Activated CD4-positive, alpha-beta memory T cell treated with anti-CD3 and anti-CD28 coated beads, Interleukin-2, amount 10 ng/mL, durations not matched to agents 7 days and 5 days (primary cell): Measurements from ENCODE around the gene HORMAD1. TPM values are rescaled to one million over a fixed set of nuclear protein-coding genes. Genes with fewer than 3 reads are reported as not detected.
"Not testable (repeated sequence)": the region's sequence is repeated elsewhere in the genome, so short reads cannot be mapped to it uniquely, and the experiment has no call there.

Experiments used
- CTCF ChIA-PET: fragments of 350-600 bp; sonication (Branson Sonifier 250); formaldehyde crosslinking; loops from one replicate; lab custom pipeline; 2021; ENCODE audit warnings: antibody characterized with exemption, inconsistent platforms; lab: Charles Lee
- POLR2A ChIA-PET: fragments of 350-600 bp; sonication (Branson Sonifier 250); formaldehyde crosslinking; loops from one replicate; lab custom pipeline; 2021; ENCODE audit warnings: antibody characterized with exemption; lab: Charles Lee
- DNase-seq: peaks from one replicate; pipeline ENCODE4 v3.0.0-alpha.2; 2020
- H3K27ac Mint-ChIP-seq: one replicate; pipeline ENCODE4 v1.8.0; 2021; ENCODE audit warnings: mild to moderate bottlenecking, mixed read lengths
- H3K27me3 Mint-ChIP-seq: one replicate; pipeline ENCODE4 v1.8.0; 2021; ENCODE audit warnings: mixed read lengths
- H3K36me3 Mint-ChIP-seq: one replicate; pipeline ENCODE4 v1.8.0; 2021; ENCODE audit warnings: low read depth, mixed read lengths
- H3K4me1 Mint-ChIP-seq: one replicate; pipeline ENCODE4 v1.8.0; 2021; ENCODE audit warnings: mixed read lengths
- H3K4me3 Mint-ChIP-seq: one replicate; pipeline ENCODE4 v1.8.0; 2021; ENCODE audit warnings: mild to moderate bottlenecking, mixed read lengths
- H3K9me3 Mint-ChIP-seq: one replicate; pipeline ENCODE4 v1.8.0; 2021; ENCODE audit warnings: mixed read lengths
- total RNA-seq, 2 experiments: library from RNA; stranded (reverse); gene quantifications; one replicate each; pipeline ENCODE4 v1.2.3, GENCODE V29; 2021

Gene HORMAD1
- total RNA-seq: under 1 TPM in 1 of 2 experiments, not detected in 1; 0.30 TPM

- no peak for DNase-seq
- no peaks in the 10 kb centered on the region for H3K36me3 Mint-ChIP-seq
- H3K27ac Mint-ChIP-seq: no peak within 1 kb of the TSS
- POLR2A ChIA-PET: no interaction called here
- no peak within 1 kb of the TSS for H3K4me3 Mint-ChIP-seq
- CTCF ChIA-PET: interaction anchor here (1.1 kb wide), 1 partner anchor 161 kb away, joined by 3 read pairs; no protein-coding TSS in a partner anchor
- H3K9me3 Mint-ChIP-seq: no peaks in the 10 kb centered on the region
- H3K27me3 Mint-ChIP-seq: peaks cover 2% of the 10 kb centered on the region
- H3K4me1 Mint-ChIP-seq: no peaks in the 10 kb centered on the region
Measured at GRCh38 chr1:150720703-150721102, at the start of gene HORMAD1. Gene HORMAD1, minus strand, starts transcription at chr1:150720895. Its CDS starts 1,390 bp downstream, at chr1:150719505.

GRCh38 chr1:150767704-150768103, 47.0 kb upstream of the HORMAD1 start:
- H3K4me3 Mint-ChIP-seq, DNase-seq, H3K9me3 Mint-ChIP-seq, H3K27me3 Mint-ChIP-seq, H3K27ac Mint-ChIP-seq, CTCF ChIA-PET: not testable (repeated sequence)
- Mint-ChIP-seq H3K4me1 (peaks cover 43% of the 10 kb centered on the region), H3K36me3 (peaks cover 12% of the 10 kb centered on the region)
- POLR2A ChIA-PET: interaction anchor here (1.0 to 2.8 kb wide), 2 partner anchors 139 to 188 kb away, joined by 3 to 10 read pairs; partner anchors contain the start of genes ENSA and MCL1

GRCh38 chr1:150765977-150766301, 45.2 kb upstream of the HORMAD1 start:
- POLR2A ChIA-PET: interaction anchor here (0.8 to 2.8 kb wide), 12 partner anchors 8 to 402 kb away, joined by 3 to 10 read pairs (median 4); partner anchors contain the start of genes ENSA, MCL1, RPRD2 and SETDB1
- CTCF ChIA-PET: interaction anchor here (0.7 kb wide), 1 partner anchor 230 kb away, joined by 3 read pairs; no protein-coding TSS in a partner anchor
- H3K9me3 Mint-ChIP-seq, H3K27me3 Mint-ChIP-seq, DNase-seq: not testable (repeated sequence)
- H3K27ac Mint-ChIP-seq: peak overlapping the region; percentile 81
- H3K4me1 Mint-ChIP-seq: peaks cover 39% of the 10 kb centered on the region
- H3K4me3 Mint-ChIP-seq: peak overlapping the region; percentile 83
- peaks cover 27% of the 10 kb centered on the region for H3K36me3 Mint-ChIP-seq

GRCh38 chr1:150765296-150765976, 44.7 kb upstream of the HORMAD1 start, which contains the start of gene CTSS:
Gene CTSS, minus strand, starts transcription at chr1:150765778. Its CDS starts 1,015 bp downstream, at chr1:150764763.
- CTCF ChIA-PET: interaction anchor here (0.7 to 1.2 kb wide), 2 partner anchors 136 to 231 kb away, joined by 3 read pairs; partner anchors contain the start of gene ENSA
- DNase-seq: no peak
- peaks cover 1% of the 10 kb centered on the region for H3K9me3 Mint-ChIP-seq

GRCh38 chr1:150764617-150765101, 44.0 kb upstream of the HORMAD1 start:
- POLR2A ChIA-PET: interaction anchor here (0.7 to 2.8 kb wide), 10 partner anchors 9 to 202 kb away, joined by 3 to 10 read pairs (median 4); partner anchors contain the start of genes CTXND2, ENSA and GOLPH3L

More at GRCh38 chr1:150765296-150765976, 44.7 kb upstream of the HORMAD1 start, which contains the start of gene CTSS:
- POLR2A ChIA-PET: interaction anchor here (0.8 to 2.8 kb wide), 16 partner anchors 9 to 402 kb away, joined by 3 to 10 read pairs (median 4); partner anchors contain the start of genes ENSA, GOLPH3L, MCL1 and RPRD2
- Mint-ChIP-seq H3K4me3 (peak within 1 kb of the TSS; percentile 83), H3K4me1 (peaks cover 36% of the 10 kb centered on the region), H3K27me3 (peaks cover 2% of the 10 kb centered on the region), H3K36me3 (peaks cover 32% of the 10 kb centered on the region), H3K27ac (peak within 1 kb of the TSS; percentile 81)

GRCh38 chr1:150763018-150763417, 42.3 kb upstream of the HORMAD1 start:
- H3K27me3 Mint-ChIP-seq: no peaks in the 10 kb centered on the region
- POLR2A ChIA-PET: no interaction called here
- peaks cover 45% of the 10 kb centered on the region for H3K36me3 Mint-ChIP-seq
- H3K4me1 Mint-ChIP-seq: peaks cover 39% of the 10 kb centered on the region
- peaks cover 4% of the 10 kb centered on the region for H3K9me3 Mint-ChIP-seq
- CTCF ChIA-PET: no interaction called here
- DNase-seq: no peak
- no peak overlapping the region for H3K4me3 Mint-ChIP-seq
- H3K27ac Mint-ChIP-seq: no peak overlapping the region

More at GRCh38 chr1:150764617-150765101, 44.0 kb upstream of the HORMAD1 start:
- Mint-ChIP-seq H3K9me3 (peaks cover 4% of the 10 kb centered on the region), H3K27ac (peak overlapping the region; percentile 81), H3K4me3 (peak overlapping the region; percentile 83), H3K27me3 (peaks cover 1% of the 10 kb centered on the region), H3K36me3 (peaks cover 39% of the 10 kb centered on the region), H3K4me1 (peaks cover 39% of the 10 kb centered on the region)
- no peak for DNase-seq
- CTCF ChIA-PET: interaction anchor here (1.2 kb wide), 1 partner anchor 136 kb away, joined by 3 read pairs; the partner anchor contains the start of gene ENSA

- Mint-ChIP-seq H3K27me3 (no peaks in the 10 kb centered on the region), H3K9me3 (peaks cover 4% of the 10 kb centered on the region), H3K4me3 (no peak overlapping the region), H3K36me3 (peaks cover 50% of the 10 kb centered on the region), H3K4me1 (peaks cover 39% of the 10 kb centered on the region), H3K27ac (no peak overlapping the region)
- ChIA-PET POLR2A (no interaction called here), CTCF (no interaction called here)
- no peak for DNase-seq
Measured at GRCh38 chr1:150762552-150762951, 41.9 kb upstream of the HORMAD1 start.

GRCh38 chr1:150761801-150762200, 41.1 kb upstream of the HORMAD1 start:
- Mint-ChIP-seq H3K27ac (no peak overlapping the region), H3K4me1 (peaks cover 39% of the 10 kb centered on the region), H3K4me3 (no peak overlapping the region), H3K27me3 (no peaks in the 10 kb centered on the region), H3K36me3 (peaks cover 55% of the 10 kb centered on the region), H3K9me3 (peaks cover 4% of the 10 kb centered on the region)
- DNase-seq: no peak
- ChIA-PET POLR2A (no interaction called here), CTCF (no interaction called here)

- ChIA-PET CTCF (no interaction called here), POLR2A (interaction anchor here (1.2 kb wide), 1 partner anchor 12 kb away, joined by 3 read pairs; no protein-coding TSS in a partner anchor)
- Mint-ChIP-seq H3K4me3 (no peak overlapping the region), H3K4me1 (peaks cover 31% of the 10 kb centered on the region), H3K36me3 (peaks cover 58% of the 10 kb centered on the region), H3K27ac (no peak overlapping the region), H3K9me3 (peaks cover 4% of the 10 kb centered on the region), H3K27me3 (no peaks in the 10 kb centered on the region)
- DNase-seq: no peak
Measured at GRCh38 chr1:150760013-150760412, 39.3 kb upstream of the HORMAD1 start.

- H3K9me3 Mint-ChIP-seq: no peaks in the 10 kb centered on the region
- no peaks in the 10 kb centered on the region for H3K27me3 Mint-ChIP-seq
- no peak for DNase-seq
- no peak overlapping the region for H3K4me3 Mint-ChIP-seq
- peaks cover 15% of the 10 kb centered on the region for H3K4me1 Mint-ChIP-seq
- CTCF ChIA-PET: interaction anchor here (1.0 kb wide), 1 partner anchor 272 kb away, joined by 3 read pairs; no protein-coding TSS in a partner anchor
- POLR2A ChIA-PET: no interaction called here
- H3K36me3 Mint-ChIP-seq: peaks cover 62% of the 10 kb centered on the region
- no peak overlapping the region for H3K27ac Mint-ChIP-seq
Measured at GRCh38 chr1:150753416-150753815, 32.7 kb upstream of the HORMAD1 start.

- ChIA-PET POLR2A (no interaction called here), CTCF (no interaction called here)
Measured at GRCh38 chr1:150751443-150751842, 30.7 kb upstream of the HORMAD1 start.

GRCh38 chr1:150749720-150750311, 29.1 kb upstream of the HORMAD1 start:
- ChIA-PET POLR2A (interaction anchor here (0.8 kb wide), 1 partner anchor 120 kb away, joined by 3 read pairs; no protein-coding TSS in a partner anchor), CTCF (interaction anchor here (1.2 kb wide), 1 partner anchor 62 kb away, joined by 3 read pairs; no protein-coding TSS in a partner anchor)
- Mint-ChIP-seq H3K4me1 (peaks cover 15% of the 10 kb centered on the region), H3K36me3 (peaks cover 45% of the 10 kb centered on the region), H3K27me3 (no peaks in the 10 kb centered on the region), H3K4me3 (no peak overlapping the region), H3K9me3 (no peaks in the 10 kb centered on the region), H3K27ac (no peak overlapping the region)
- DNase-seq: no peak

More at GRCh38 chr1:150751443-150751842, 30.7 kb upstream of the HORMAD1 start:
- Mint-ChIP-seq H3K36me3 (peaks cover 50% of the 10 kb centered on the region), H3K27me3 (no peaks in the 10 kb centered on the region), H3K4me3 (no peak overlapping the region), H3K27ac (no peak overlapping the region), H3K9me3 (no peaks in the 10 kb centered on the region), H3K4me1 (peaks cover 15% of the 10 kb centered on the region)
- no peak for DNase-seq
